ENCODE data around the gene OSM.

DNA sequence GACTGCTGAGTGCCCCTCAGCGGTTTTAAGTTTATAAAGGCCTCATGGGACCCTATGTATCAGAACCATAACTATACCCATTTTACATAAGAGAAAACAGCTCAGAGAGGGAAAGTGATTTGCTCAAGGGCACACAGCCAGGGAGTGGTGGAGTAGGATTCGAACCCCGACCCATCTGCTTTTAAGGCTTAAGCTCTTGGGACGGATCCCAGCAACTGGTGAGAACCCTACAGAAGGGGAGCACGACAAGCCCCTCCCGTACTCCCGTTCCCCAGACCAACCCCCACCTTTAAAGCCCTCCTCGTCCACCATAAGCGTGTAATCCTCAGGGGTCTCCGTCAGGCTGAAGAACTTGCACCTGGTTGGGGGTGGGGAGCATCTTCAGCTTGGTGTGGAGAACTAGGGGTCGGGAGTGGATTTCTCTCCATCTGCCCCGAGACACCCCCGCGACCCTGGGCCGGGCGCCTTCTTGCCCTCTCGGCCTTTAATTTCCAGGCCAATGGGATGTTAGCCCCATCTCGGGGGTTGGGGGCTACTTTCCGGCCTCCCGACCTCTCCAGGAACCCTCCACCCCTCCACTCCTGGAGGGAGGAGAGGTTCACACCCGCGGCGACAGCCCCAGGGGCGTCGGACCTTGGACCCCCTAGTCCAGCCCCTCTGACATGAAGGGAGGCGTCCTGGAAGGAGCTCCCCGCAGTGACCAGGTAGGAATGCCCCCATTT lies 21.9 kb upstream of the OSM start:
- no peak for TF ChIP-seq RCOR1 (IDR thresholded peaks at IDR 0.05; ENCODE audit: low read length)
- no peak for TF ChIP-seq ELF1 (IDR thresholded peaks at IDR 0.05)
- no peak for TF ChIP-seq POLR2AphosphoS5 (IDR thresholded peaks at IDR 0.05; ENCODE audit: low read depth, low read length)
- no peak for TF ChIP-seq CTCF (IDR thresholded peaks at IDR 0.05)
- no peak for TF ChIP-seq JUND (IDR thresholded peaks at IDR 0.05)
- no peak for TF ChIP-seq EZH2phosphoT487 (IDR thresholded peaks at IDR 0.05; ENCODE audit: borderline replicate concordance, low read depth)
- TF ChIP-seq MEF2A (IDR thresholded peaks at IDR 0.05; ENCODE audit: borderline replicate concordance, low read depth): no peak
- TF ChIP-seq, protein P1, sequence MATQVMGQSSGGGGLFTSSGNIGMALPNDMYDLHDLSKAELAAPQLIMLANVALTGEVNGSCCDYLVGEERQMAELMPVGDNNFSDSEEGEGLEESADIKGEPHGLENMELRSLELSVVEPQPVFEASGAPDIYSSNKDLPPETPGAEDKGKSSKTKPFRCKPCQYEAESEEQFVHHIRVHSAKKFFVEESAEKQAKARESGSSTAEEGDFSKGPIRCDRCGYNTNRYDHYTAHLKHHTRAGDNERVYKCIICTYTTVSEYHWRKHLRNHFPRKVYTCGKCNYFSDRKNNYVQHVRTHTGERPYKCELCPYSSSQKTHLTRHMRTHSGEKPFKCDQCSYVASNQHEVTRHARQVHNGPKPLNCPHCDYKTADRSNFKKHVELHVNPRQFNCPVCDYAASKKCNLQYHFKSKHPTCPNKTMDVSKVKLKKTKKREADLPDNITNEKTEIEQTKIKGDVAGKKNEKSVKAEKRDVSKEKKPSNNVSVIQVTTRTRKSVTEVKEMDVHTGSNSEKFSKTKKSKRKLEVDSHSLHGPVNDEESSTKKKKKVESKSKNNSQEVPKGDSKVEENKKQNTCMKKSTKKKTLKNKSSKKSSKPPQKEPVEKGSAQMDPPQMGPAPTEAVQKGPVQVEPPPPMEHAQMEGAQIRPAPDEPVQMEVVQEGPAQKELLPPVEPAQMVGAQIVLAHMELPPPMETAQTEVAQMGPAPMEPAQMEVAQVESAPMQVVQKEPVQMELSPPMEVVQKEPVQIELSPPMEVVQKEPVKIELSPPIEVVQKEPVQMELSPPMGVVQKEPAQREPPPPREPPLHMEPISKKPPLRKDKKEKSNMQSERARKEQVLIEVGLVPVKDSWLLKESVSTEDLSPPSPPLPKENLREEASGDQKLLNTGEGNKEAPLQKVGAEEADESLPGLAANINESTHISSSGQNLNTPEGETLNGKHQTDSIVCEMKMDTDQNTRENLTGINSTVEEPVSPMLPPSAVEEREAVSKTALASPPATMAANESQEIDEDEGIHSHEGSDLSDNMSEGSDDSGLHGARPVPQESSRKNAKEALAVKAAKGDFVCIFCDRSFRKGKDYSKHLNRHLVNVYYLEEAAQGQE (IDR thresholded peaks at IDR 0.05; ENCODE audit: low read depth, low read length): no peak
- TF ChIP-seq NRF1 (IDR thresholded peaks at IDR 0.05; ENCODE audit: low read depth, low read length): no peak
- TF ChIP-seq, protein P2, sequence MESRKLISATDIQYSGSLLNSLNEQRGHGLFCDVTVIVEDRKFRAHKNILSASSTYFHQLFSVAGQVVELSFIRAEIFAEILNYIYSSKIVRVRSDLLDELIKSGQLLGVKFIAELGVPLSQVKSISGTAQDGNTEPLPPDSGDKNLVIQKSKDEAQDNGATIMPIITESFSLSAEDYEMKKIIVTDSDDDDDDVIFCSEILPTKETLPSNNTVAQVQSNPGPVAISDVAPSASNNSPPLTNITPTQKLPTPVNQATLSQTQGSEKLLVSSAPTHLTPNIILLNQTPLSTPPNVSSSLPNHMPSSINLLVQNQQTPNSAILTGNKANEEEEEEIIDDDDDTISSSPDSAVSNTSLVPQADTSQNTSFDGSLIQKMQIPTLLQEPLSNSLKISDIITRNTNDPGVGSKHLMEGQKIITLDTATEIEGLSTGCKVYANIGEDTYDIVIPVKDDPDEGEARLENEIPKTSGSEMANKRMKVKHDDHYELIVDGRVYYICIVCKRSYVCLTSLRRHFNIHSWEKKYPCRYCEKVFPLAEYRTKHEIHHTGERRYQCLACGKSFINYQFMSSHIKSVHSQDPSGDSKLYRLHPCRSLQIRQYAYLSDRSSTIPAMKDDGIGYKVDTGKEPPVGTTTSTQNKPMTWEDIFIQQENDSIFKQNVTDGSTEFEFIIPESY (IDR thresholded peaks at IDR 0.05; ENCODE audit: borderline replicate concordance, low read depth): no peak
- TF ChIP-seq EP300 (IDR thresholded peaks at IDR 0.05; ENCODE audit: borderline replicate concordance in 1 of 2, low read depth in 1 of 2, low read length in 1 of 2): no peak
- no peak for TF ChIP-seq TCF12 (IDR thresholded peaks at IDR 0.05)
- TF ChIP-seq FOXM1 (IDR thresholded peaks at IDR 0.05; ENCODE audit: low read depth): no peak

All from SK-N-SH (cell line).